Pons (tissue), 1 donor: ENCODE results near the gene MRPL24.
A peak's percentile ranks its signal among the peaks of the same experiment; 100 is the strongest.

Experiments
- DNase-seq: peaks from one replicate; pipeline ENCODE4 v3.0.0-alpha.2; 2016; ENCODE audit warnings: low spot score

The MRPL24 gene

GRCh38 chr1:156692441-156692924 lies 48.4 kb downstream of the MRPL24 start:
- no peak for DNase-seq

GRCh38 chr1:156691665-156692440 lies 49.0 kb downstream of the MRPL24 start:
- DNase-seq, result no peak

- DNase-seq, result no peak
Measured at GRCh38 chr1:156691191-156691590, 49.7 kb downstream of the MRPL24 start.

- DNase-seq, result no peak
Measured at GRCh38 chr1:156690675-156691036, 50.2 kb downstream of the MRPL24 start.

- no peak for DNase-seq
Measured at GRCh38 chr1:156689953-156690674, 50.8 kb downstream of the MRPL24 start.

- DNase-seq, result peak; percentile 45
Measured at GRCh38 chr1:156689035-156689952, 51.6 kb downstream of the MRPL24 start.
